HepG2 (cell line): ENCODE measurements around the gene ZNF276. TPM values are rescaled to one million over a fixed set of nuclear protein-coding genes. Genes with fewer than 3 reads are reported as not detected.

Experiments used
- CREB1 ChIP-seq, 2 experiments: fragments of 450-650 bp in 1 of 2; IDR thresholded peaks; 2 replicates each; pipeline ENCODE4 v1.6.1; 2016 to 2017; ENCODE audit warnings: control low read depth in 1 of 2, mild to moderate bottlenecking in 1 of 2, missing compliant biosample characterization in 1 of 2, missing genetic modification characterization in 1 of 2
- DNMT3B ChIP-seq: conservative IDR thresholded peaks from 2 replicates; pipeline ENCODE4 v1.6.1; 2016; ENCODE audit warnings: missing biosample characterization, control low read depth
- GTF3A ChIP-seq: sonication (generic); formaldehyde crosslinking; conservative IDR thresholded peaks from 2 replicates; pipeline ENCODE4 v1.4.0; 2020; ENCODE audit warnings: mild to moderate bottlenecking, missing genetic modification reagents
- HDAC2 ChIP-seq: sonication (generic); formaldehyde crosslinking; IDR thresholded peaks from 2 replicates; pipeline ENCODE4 v1.4.0; 2020; ENCODE audit warnings: missing genetic modification reagents
- KAT7 ChIP-seq: IDR thresholded peaks from 2 replicates; pipeline ENCODE4 v1.6.1; 2018; ENCODE audit warnings: borderline replicate concordance, missing compliant biosample characterization
- KMT2B ChIP-seq: IDR thresholded peaks from 2 replicates; pipeline ENCODE4 v1.6.1; 2016; ENCODE audit warnings: missing genetic modification reagents, missing compliant biosample characterization
- RARG ChIP-seq: sonication (generic); formaldehyde crosslinking; IDR thresholded peaks from 2 replicates; pipeline ENCODE4 v1.4.0; 2020; ENCODE audit warnings: low read depth, mild to moderate bottlenecking, missing genetic modification reagents
- RBM39 ChIP-seq: fragments of 200-400 bp; formaldehyde crosslinking; IDR thresholded peaks from one replicate; pipeline ENCODE4 v1.6.1; 2018; ENCODE audit warnings: antibody characterized with exemption, mild to moderate bottlenecking, low read depth, low read length; ENCODE audit not compliant: poor library complexity, severe bottlenecking
- SMAD1 ChIP-seq: sonication (generic); formaldehyde crosslinking; IDR thresholded peaks from 2 replicates; pipeline ENCODE4 v1.4.0; 2020; ENCODE audit warnings: missing genetic modification reagents, low read depth, mild to moderate bottlenecking, borderline replicate concordance
- SOX6 ChIP-seq, 2 experiments: fragments of 450-650 bp in 1 of 2; sonication (generic) in 1 of 2; formaldehyde crosslinking in 1 of 2; IDR thresholded peaks; 2 replicates each; pipeline versions ENCODE4 v1.4.0 to v1.6.1; 2017 to 2020; ENCODE audit warnings: antibody characterized with exemption in 1 of 2, mild to moderate bottlenecking in 1 of 2, missing genetic modification reagents in 1 of 2
- SYNCRIP ChIP-seq: fragments of 200-400 bp; formaldehyde crosslinking; IDR thresholded peaks from 2 replicates; pipeline ENCODE4 v1.6.1; 2018; ENCODE audit warnings: mild to moderate bottlenecking, low read depth, low read length; ENCODE audit not compliant: insufficient read depth
- ZFAT ChIP-seq: sonication (generic); formaldehyde crosslinking; conservative IDR thresholded peaks from 2 replicates; pipeline ENCODE4 v1.8.1; 2023; ENCODE audit warnings: missing genetic modification reagents, inconsistent platforms
- ZNF3 ChIP-seq: IDR thresholded peaks from 2 replicates; pipeline ENCODE4 v1.7.0; 2017; ENCODE audit warnings: inconsistent platforms
- ZNF816 ChIP-seq: sonication (generic); formaldehyde crosslinking; IDR thresholded peaks from 2 replicates; pipeline ENCODE4 v1.8.0; 2022; ENCODE audit warnings: missing genetic modification reagents, mild to moderate bottlenecking, borderline replicate concordance
- ZSCAN29 ChIP-seq: sonication (generic); formaldehyde crosslinking; conservative IDR thresholded peaks from 2 replicates; pipeline ENCODE4 v1.4.0; 2020; ENCODE audit warnings: mild to moderate bottlenecking, missing genetic modification reagents
- polyA plus RNA-seq, 8 experiments: library from polyadenylated mRNA; depleted of rRNA in 3 of 8; stranded (reverse) in 7 of 8; unstranded in 1 of 8; fragments of >200 nt; fragmentation: Illumina TruSeq in 4 of 8; extraction: Trizol in 4 of 8; gene quantifications; 2 replicates each; pipeline versions ENCODE4 v1.2.1 to v1.2.3, GENCODE V29; 2011 to 2016; ENCODE audit warnings: low read depth in 4 of 8, missing spikeins in 1 of 8, mixed read lengths in 1 of 8; ENCODE audit not compliant: insufficient read depth in 1 of 8
- total RNA-seq, 5 experiments: library from RNA; depleted of rRNA; stranded (reverse); fragments of >200 nt; fragmentation: Illumina TruSeq; extraction: Trizol; gene quantifications; 2 replicates each; pipeline ENCODE4 v1.2.3, GENCODE V29; 2016; ENCODE audit warnings: low read depth in 1 of 5
- TF ChIP-seq, protein P1 (sequence below): sonication (generic); formaldehyde crosslinking; IDR thresholded peaks from 2 replicates; pipeline ENCODE4 v1.4.0; 2020; ENCODE audit warnings: low read depth, mild to moderate bottlenecking, missing genetic modification reagents
- TF ChIP-seq, protein P2 (sequence below): sonication (generic); formaldehyde crosslinking; IDR thresholded peaks from 2 replicates; pipeline ENCODE4 v1.4.0; 2020; ENCODE audit warnings: missing genetic modification reagents
- TF ChIP-seq, protein P3 (sequence below): IDR thresholded peaks from 2 replicates; pipeline ENCODE4 v1.6.1; 2016; ENCODE audit warnings: missing compliant biosample characterization, missing genetic modification reagents, borderline replicate concordance
- TF ChIP-seq, protein P4 (sequence below): sonication (generic); formaldehyde crosslinking; IDR thresholded peaks from 2 replicates; pipeline ENCODE4 v1.4.0; 2020; ENCODE audit warnings: missing genetic modification reagents

Gene ZNF276
- total and polyA plus RNA-seq, 2 of the 13 experiments (the other 11 are each of a cell fraction or from before 2014, with no cell fraction given): 17.7 to 18.0 TPM

DNA sequence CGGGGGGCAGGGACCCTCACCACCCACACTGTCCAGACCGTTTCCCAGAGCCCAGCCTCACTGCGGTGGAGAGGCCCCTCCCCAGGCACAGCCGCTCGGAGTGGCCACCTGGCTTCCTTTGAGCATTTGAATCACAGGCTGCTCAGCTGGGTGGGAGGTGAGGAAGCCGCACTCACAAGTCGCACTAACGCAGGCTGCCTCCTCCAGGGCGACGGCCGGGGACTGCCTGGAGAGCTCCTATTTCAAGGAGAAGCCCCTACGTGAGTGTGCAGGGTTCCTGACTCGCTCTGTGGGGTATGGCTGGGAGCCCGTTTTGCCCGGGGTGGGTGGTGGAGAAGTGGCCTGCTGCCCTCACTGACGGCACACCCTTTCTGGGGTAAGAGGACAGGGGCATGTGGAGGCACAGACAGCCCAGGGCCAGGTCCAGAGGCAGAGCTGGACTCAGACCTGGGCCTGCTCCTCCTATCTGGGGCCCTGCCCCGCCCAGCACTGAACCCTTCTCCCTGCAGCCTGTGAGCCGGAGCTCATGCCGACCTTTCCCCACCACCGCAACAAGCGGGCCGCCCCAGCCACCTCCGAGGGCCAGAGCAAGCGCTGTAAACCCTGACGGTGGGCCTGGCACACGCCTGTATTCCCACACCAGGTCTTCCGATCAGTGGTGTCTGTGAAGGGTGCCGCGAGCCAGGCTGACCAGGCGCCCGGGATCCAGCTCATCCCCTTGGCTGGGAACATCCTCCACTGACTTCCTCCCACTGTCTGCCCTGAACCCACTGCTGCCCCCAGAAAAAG lies 26.1 kb upstream of the ZNF276 start (continued):
- TF ChIP-seq, protein P1, sequence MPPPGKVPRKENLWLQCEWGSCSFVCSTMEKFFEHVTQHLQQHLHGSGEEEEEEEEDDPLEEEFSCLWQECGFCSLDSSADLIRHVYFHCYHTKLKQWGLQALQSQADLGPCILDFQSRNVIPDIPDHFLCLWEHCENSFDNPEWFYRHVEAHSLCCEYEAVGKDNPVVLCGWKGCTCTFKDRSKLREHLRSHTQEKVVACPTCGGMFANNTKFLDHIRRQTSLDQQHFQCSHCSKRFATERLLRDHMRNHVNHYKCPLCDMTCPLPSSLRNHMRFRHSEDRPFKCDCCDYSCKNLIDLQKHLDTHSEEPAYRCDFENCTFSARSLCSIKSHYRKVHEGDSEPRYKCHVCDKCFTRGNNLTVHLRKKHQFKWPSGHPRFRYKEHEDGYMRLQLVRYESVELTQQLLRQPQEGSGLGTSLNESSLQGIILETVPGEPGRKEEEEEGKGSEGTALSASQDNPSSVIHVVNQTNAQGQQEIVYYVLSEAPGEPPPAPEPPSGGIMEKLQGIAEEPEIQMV: no peak
- no peak for TF ChIP-seq KMT2B (CRISPR knock-in tag)
- TF ChIP-seq SYNCRIP: no peak
- no peak for TF ChIP-seq ZNF816 (CRISPR knock-in tag)
- TF ChIP-seq SMAD1: 0 out of 2 replicates have a peak, but pooled peaks have one; percentile 77
- no peak for TF ChIP-seq RARG (CRISPR knock-in tag)
- TF ChIP-seq RBM39: peak; percentile 62
- TF ChIP-seq, protein P2, sequence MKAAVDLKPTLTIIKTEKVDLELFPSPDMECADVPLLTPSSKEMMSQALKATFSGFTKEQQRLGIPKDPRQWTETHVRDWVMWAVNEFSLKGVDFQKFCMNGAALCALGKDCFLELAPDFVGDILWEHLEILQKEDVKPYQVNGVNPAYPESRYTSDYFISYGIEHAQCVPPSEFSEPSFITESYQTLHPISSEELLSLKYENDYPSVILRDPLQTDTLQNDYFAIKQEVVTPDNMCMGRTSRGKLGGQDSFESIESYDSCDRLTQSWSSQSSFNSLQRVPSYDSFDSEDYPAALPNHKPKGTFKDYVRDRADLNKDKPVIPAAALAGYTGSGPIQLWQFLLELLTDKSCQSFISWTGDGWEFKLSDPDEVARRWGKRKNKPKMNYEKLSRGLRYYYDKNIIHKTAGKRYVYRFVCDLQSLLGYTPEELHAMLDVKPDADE (CRISPR knock-in tag): no peak
- no peak for TF ChIP-seq ZSCAN29
- no peak for TF ChIP-seq SOX6 (IDR thresholded peaks at IDR 0.05)
- peak; percentile 34; the same call in 1 of the 2 replicates for TF ChIP-seq SOX6 (CRISPR knock-in tag; IDR thresholded peaks at IDR 0.05)
- no peak for TF ChIP-seq GTF3A
- no peak for TF ChIP-seq KAT7 (CRISPR knock-in tag)
- peak; percentile 29; the same call in 1 of the 2 replicates for TF ChIP-seq HDAC2
- TF ChIP-seq ZFAT (CRISPR knock-in tag): no peak
- TF ChIP-seq, protein P3, sequence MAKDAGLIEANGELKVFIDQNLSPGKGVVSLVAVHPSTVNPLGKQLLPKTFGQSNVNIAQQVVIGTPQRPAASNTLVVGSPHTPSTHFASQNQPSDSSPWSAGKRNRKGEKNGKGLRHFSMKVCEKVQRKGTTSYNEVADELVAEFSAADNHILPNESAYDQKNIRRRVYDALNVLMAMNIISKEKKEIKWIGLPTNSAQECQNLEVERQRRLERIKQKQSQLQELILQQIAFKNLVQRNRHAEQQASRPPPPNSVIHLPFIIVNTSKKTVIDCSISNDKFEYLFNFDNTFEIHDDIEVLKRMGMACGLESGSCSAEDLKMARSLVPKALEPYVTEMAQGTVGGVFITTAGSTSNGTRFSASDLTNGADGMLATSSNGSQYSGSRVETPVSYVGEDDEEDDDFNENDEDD: no peak; the same call in 1 of the 2 replicates
- TF ChIP-seq, protein P4, sequence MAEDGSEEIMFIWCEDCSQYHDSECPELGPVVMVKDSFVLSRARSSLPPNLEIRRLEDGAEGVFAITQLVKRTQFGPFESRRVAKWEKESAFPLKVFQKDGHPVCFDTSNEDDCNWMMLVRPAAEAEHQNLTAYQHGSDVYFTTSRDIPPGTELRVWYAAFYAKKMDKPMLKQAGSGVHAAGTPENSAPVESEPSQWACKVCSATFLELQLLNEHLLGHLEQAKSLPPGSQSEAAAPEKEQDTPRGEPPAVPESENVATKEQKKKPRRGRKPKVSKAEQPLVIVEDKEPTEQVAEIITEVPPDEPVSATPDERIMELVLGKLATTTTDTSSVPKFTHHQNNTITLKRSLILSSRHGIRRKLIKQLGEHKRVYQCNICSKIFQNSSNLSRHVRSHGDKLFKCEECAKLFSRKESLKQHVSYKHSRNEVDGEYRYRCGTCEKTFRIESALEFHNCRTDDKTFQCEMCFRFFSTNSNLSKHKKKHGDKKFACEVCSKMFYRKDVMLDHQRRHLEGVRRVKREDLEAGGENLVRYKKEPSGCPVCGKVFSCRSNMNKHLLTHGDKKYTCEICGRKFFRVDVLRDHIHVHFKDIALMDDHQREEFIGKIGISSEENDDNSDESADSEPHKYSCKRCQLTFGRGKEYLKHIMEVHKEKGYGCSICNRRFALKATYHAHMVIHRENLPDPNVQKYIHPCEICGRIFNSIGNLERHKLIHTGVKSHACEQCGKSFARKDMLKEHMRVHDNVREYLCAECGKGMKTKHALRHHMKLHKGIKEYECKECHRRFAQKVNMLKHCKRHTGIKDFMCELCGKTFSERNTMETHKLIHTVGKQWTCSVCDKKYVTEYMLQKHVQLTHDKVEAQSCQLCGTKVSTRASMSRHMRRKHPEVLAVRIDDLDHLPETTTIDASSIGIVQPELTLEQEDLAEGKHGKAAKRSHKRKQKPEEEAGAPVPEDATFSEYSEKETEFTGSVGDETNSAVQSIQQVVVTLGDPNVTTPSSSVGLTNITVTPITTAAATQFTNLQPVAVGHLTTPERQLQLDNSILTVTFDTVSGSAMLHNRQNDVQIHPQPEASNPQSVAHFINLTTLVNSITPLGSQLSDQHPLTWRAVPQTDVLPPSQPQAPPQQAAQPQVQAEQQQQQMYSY (CRISPR knock-in tag): peak; percentile 42; the same call in 1 of the 2 replicates
- no peak for TF ChIP-seq CREB1 (IDR thresholded peaks at IDR 0.05)
- no peak for TF ChIP-seq CREB1 (CRISPR knock-in tag; IDR thresholded peaks at IDR 0.05)
- no peak for TF ChIP-seq DNMT3B (CRISPR knock-in tag)
- peak; percentile 80; the same call in 1 of the 2 replicates for TF ChIP-seq ZNF3
